Peyer's patch (tissue), 4 donors: Measurements from ENCODE around the gene SMAD4.

Experiments used
- POLR2A ChIP-seq, 2 donors: fragments of 450-650 bp; IDR thresholded peaks; one replicate each; pipeline ENCODE4 v1.5.1; 2017; ENCODE audit warnings: antibody characterized with exemption in 2 of 2, mild to moderate bottlenecking in 2 of 2, moderate library complexity in 2 of 2
- TF ChIP-seq, protein P1 (sequence below), 6 experiments: fragments of 450-650 bp in 4 of 6; fragments of 200-600 bp in 2 of 6; sonication (generic) in 1 of 6; IDR thresholded peaks; one replicate each; pipeline ENCODE4 v1.5.1; 2017 to 2019; ENCODE audit warnings: antibody characterized with exemption in 6 of 6, mild to moderate bottlenecking in 3 of 6, moderate library complexity in 1 of 6

DNA sequence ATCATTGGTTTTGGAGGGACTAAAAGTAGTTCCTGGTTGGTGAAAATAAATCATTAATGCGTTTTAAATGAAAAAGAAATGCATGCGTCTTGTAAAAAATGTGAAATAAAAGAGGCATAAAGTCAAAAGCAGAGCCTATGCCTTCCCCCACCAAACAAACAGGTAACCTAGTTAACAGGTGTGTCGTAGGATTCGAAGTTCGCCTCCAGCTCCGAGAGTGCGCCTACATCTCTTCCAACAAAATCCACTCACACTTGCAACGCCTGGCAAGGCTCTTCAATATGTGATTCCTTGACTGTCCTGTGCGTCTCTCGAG lies 677 bp upstream of the SMAD4 start:
- TF ChIP-seq, protein P1, sequence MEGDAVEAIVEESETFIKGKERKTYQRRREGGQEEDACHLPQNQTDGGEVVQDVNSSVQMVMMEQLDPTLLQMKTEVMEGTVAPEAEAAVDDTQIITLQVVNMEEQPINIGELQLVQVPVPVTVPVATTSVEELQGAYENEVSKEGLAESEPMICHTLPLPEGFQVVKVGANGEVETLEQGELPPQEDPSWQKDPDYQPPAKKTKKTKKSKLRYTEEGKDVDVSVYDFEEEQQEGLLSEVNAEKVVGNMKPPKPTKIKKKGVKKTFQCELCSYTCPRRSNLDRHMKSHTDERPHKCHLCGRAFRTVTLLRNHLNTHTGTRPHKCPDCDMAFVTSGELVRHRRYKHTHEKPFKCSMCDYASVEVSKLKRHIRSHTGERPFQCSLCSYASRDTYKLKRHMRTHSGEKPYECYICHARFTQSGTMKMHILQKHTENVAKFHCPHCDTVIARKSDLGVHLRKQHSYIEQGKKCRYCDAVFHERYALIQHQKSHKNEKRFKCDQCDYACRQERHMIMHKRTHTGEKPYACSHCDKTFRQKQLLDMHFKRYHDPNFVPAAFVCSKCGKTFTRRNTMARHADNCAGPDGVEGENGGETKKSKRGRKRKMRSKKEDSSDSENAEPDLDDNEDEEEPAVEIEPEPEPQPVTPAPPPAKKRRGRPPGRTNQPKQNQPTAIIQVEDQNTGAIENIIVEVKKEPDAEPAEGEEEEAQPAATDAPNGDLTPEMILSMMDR (IDR thresholded peaks at IDR 0.05) = no peak
- TF ChIP-seq POLR2A (IDR thresholded peaks at IDR 0.05) = no peak
